WI38 (cell line): ENCODE results near the gene SLC6A6.

Experiments
- H3K4me3 ChIP-seq: 2 replicates; pipeline ENCODE4 v1.5.1; 2011; ENCODE audit warnings: low read depth, mild to moderate bottlenecking, control low read depth, low read length
- CTCF ChIP-seq: IDR thresholded peaks from 2 replicates; pipeline ENCODE4 v1.5.1; 2012; ENCODE audit warnings: low read depth, mild to moderate bottlenecking, control low read depth, low read length

SLC6A6 gene

GRCh38 chr3:14516738-14517345, 114.4 kb downstream of the SLC6A6 start:
- TF ChIP-seq CTCF: no peak
- no peak overlapping the region for H3K4me3 ChIP-seq

- no peak for TF ChIP-seq CTCF
- no peak overlapping the region for H3K4me3 ChIP-seq
These were observed 115.4 kb downstream of the SLC6A6 start for GRCh38 chr3:14517601-14518431.

- no peak overlapping the region for H3K4me3 ChIP-seq
- TF ChIP-seq CTCF: no peak
These were observed 116.0 kb downstream of the SLC6A6 start for GRCh38 chr3:14518432-14518802.

GRCh38 chr3:14518893-14519292, 116.5 kb downstream of the SLC6A6 start:
- no peak for TF ChIP-seq CTCF
- no peak overlapping the region for H3K4me3 ChIP-seq

GRCh38 chr3:14519406-14519805, 117.0 kb downstream of the SLC6A6 start:
- no peak for TF ChIP-seq CTCF
- no peak overlapping the region for H3K4me3 ChIP-seq

- TF ChIP-seq CTCF: no peak
- H3K4me3 ChIP-seq: no peak overlapping the region
These were observed 117.7 kb downstream of the SLC6A6 start for GRCh38 chr3:14520149-14520548.

- TF ChIP-seq CTCF: no peak
- H3K4me3 ChIP-seq: no peak overlapping the region
These were observed 118.6 kb downstream of the SLC6A6 start for GRCh38 chr3:14520967-14521366.
